ENCODE measurements around the gene ANKFY1.

ANKFY1 gene

GRCh38 chr17:4187076-4187475 lies 76.7 kb downstream of the ANKFY1 start:
- TF ChIP-seq ZNF274 (IDR thresholded peaks at IDR 0.05; ENCODE audit: low read depth, low read length): no peak
- no peak overlapping the region for H3K4me3 ChIP-seq (ENCODE audit: low read length)

- H3K4me3 ChIP-seq (ENCODE audit: low read length): no peak overlapping the region
- no peak for TF ChIP-seq ZNF274 (IDR thresholded peaks at IDR 0.05; ENCODE audit: low read depth, low read length)
Observed at GRCh38 chr17:4186357-4186881, 77.4 kb downstream of the ANKFY1 start.

GRCh38 chr17:4185656-4186055 lies 78.1 kb downstream of the ANKFY1 start:
- no peak overlapping the region for H3K4me3 ChIP-seq (ENCODE audit: low read length)
- TF ChIP-seq ZNF274 (IDR thresholded peaks at IDR 0.05; ENCODE audit: low read depth, low read length): no peak

GRCh38 chr17:4184811-4185210 lies 79.0 kb downstream of the ANKFY1 start:
- H3K4me3 ChIP-seq (ENCODE audit: low read length): no peak overlapping the region
- no peak for TF ChIP-seq ZNF274 (IDR thresholded peaks at IDR 0.05; ENCODE audit: low read depth, low read length)

GRCh38 chr17:4182043-4182442 lies 81.7 kb downstream of the ANKFY1 start:
- no peak overlapping the region for H3K4me3 ChIP-seq (ENCODE audit: low read length)
- TF ChIP-seq ZNF274 (IDR thresholded peaks at IDR 0.05; ENCODE audit: low read depth, low read length): no peak

- no peak overlapping the region for H3K4me3 ChIP-seq (ENCODE audit: low read length)
- TF ChIP-seq ZNF274 (IDR thresholded peaks at IDR 0.05; ENCODE audit: low read depth, low read length): no peak
Observed at GRCh38 chr17:4180791-4181190, 83.0 kb downstream of the ANKFY1 start.

GRCh38 chr17:4179071-4179470 lies 84.7 kb downstream of the ANKFY1 start:
- TF ChIP-seq ZNF274 (IDR thresholded peaks at IDR 0.05; ENCODE audit: low read depth, low read length): no peak
- no peak overlapping the region for H3K4me3 ChIP-seq (ENCODE audit: low read length)

- TF ChIP-seq ZNF274 (IDR thresholded peaks at IDR 0.05; ENCODE audit: low read depth, low read length): no peak
- no peak overlapping the region for H3K4me3 ChIP-seq (ENCODE audit: low read length)
Observed at GRCh38 chr17:4178651-4179050, 85.1 kb downstream of the ANKFY1 start.

GRCh38 chr17:4177806-4178205 lies 86.0 kb downstream of the ANKFY1 start:
- TF ChIP-seq ZNF274 (IDR thresholded peaks at IDR 0.05; ENCODE audit: low read depth, low read length): no peak
- H3K4me3 ChIP-seq (ENCODE audit: low read length): no peak overlapping the region

GRCh38 chr17:4176808-4177472 lies 86.8 kb downstream of the ANKFY1 start:
- H3K4me3 ChIP-seq (ENCODE audit: low read length): no peak overlapping the region
- no peak for TF ChIP-seq ZNF274 (IDR thresholded peaks at IDR 0.05; ENCODE audit: low read depth, low read length)

- H3K4me3 ChIP-seq (ENCODE audit: low read length): no peak overlapping the region
- no peak for TF ChIP-seq ZNF274 (IDR thresholded peaks at IDR 0.05; ENCODE audit: low read depth, low read length)
Observed at GRCh38 chr17:4175921-4176807, 87.6 kb downstream of the ANKFY1 start.

- no peak for TF ChIP-seq ZNF274 (IDR thresholded peaks at IDR 0.05; ENCODE audit: low read depth, low read length)
Observed at GRCh38 chr17:4174556-4174955, 89.2 kb downstream of the ANKFY1 start.

GRCh38 chr17:4173781-4174180 lies 90.0 kb downstream of the ANKFY1 start:
- TF ChIP-seq ZNF274 (IDR thresholded peaks at IDR 0.05; ENCODE audit: low read depth, low read length): no peak
- H3K4me3 ChIP-seq (ENCODE audit: low read length): no peak overlapping the region

More at GRCh38 chr17:4174556-4174955, 89.2 kb downstream of the ANKFY1 start:
- H3K4me3 ChIP-seq (ENCODE audit: low read length): no peak overlapping the region

GRCh38 chr17:4172356-4172755 lies 91.4 kb downstream of the ANKFY1 start:
- TF ChIP-seq ZNF274 (IDR thresholded peaks at IDR 0.05; ENCODE audit: low read depth, low read length): no peak
- H3K4me3 ChIP-seq (ENCODE audit: low read length): no peak overlapping the region
